GM12892 (cell line): Measurements from ENCODE around the gene IL18BP.

Source experiments
- POLR2AphosphoS5 ChIP-seq: IDR thresholded peaks from 2 replicates; pipeline ENCODE4 v1.6.1; 2011; ENCODE audit warnings: low read depth, low read length, control low read depth
- TAF1 ChIP-seq: IDR thresholded peaks from 2 replicates; pipeline ENCODE4 v1.6.1; 2011; ENCODE audit warnings: low read depth, mild to moderate bottlenecking, control low read depth, low read length, borderline replicate concordance

- TF ChIP-seq TAF1 (no peak), POLR2AphosphoS5 (no peak)
These were observed 2.2 kb upstream of the IL18BP start for GRCh38 chr11:71996517-71996916.
